ENCODE data around the gene EPS15. TPM values are rescaled to one million over a fixed set of nuclear protein-coding genes. Genes with fewer than 3 reads are reported as not detected.
"Not testable (repeated sequence)": the region's sequence is repeated elsewhere in the genome, so short reads cannot be mapped to it uniquely, and the experiment has no call there.

Gene EPS15
- total RNA-seq, 1 donor from 2014 or later, result 88.5 TPM

GRCh38 chr1:51414811-51415210 is 104.3 kb downstream of the EPS15 start:
- no peaks in the 10 kb centered on the region for H3K9me3 ChIP-seq
- H3K27me3 ChIP-seq, result no peaks in the 10 kb centered on the region
- TF ChIP-seq CTCF (IDR thresholded peaks at IDR 0.05), result no peak
- H3K4me1 ChIP-seq, result no peaks in the 10 kb centered on the region
- intact Hi-C loops (cut with DNase I), result no loop called here
- H3K4me3 ChIP-seq, result no peak overlapping the region
- H3K27ac ChIP-seq, result no peak overlapping the region
- H3K36me3 ChIP-seq, result peaks cover 4% of the 10 kb centered on the region
- no peak for DNase-seq
- no peak for ATAC-seq

DNA sequence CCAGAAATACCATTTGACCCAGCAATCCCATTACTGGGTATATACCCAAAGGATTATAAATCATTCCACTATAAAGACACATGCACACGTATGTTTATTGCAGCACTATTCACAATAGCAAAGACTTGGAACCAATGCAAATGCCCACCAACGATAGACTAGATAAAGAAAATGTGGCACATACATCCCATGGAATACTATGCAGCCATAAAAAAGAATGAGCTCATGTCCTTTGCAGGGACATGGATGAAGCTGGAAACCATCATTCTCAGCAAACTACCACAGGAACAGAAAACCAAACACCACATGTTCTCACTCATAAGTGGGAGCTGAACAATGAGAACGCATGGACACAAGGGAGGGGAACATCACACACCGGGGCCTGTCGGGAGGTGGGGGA is 107.2 kb downstream of the EPS15 start:
- H3K36me3 ChIP-seq, result peaks cover 33% of the 10 kb centered on the region
- H3K27ac ChIP-seq; intact Hi-C loops (cut with DNase I); H3K4me3 ChIP-seq; DNase-seq; H3K4me1 ChIP-seq; H3K27me3 ChIP-seq; H3K9me3 ChIP-seq; ATAC-seq: not testable (repeated sequence)

DNA sequence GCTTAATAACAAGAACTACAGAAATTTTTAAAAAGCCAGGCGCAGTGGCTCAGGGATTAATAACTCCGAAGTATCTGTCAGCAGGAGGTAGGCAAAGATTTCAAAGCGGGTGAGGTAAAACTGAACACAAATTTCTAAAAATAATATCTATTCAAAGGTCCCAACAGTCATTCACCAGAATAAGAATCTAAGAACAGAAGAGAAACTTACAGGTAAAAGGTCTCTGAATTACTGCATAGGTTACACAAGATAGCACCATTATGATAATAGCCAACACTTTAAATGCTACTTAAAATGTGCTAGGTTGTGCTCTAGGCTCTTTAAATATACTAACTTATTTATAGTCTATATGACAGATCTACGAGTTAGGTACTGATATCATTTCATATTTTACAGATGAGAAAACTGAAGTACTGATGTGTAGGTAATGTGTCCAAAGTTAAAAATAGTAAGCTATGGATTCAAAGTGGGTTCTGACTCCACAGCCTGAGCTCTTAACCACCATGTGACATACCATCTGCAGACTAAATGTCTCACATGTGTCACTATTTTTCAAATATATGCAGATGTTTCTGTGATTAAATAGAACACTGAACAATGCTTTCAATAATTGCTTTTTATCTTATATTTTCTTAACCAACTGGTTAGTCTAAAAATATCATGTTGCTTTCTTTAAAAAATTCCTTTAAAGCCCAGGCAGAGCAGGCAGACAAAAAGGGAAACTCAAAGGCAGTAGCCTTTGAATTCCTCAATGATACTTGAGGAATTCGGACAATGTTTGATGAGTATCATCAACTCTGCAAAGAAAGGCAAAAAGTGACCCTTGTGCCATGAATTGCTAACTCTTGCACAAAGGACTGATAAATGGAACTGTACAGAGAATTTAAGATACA is 108.3 kb downstream of the EPS15 start:
- ATAC-seq, result no peak
- peaks cover 43% of the 10 kb centered on the region for H3K36me3 ChIP-seq
- H3K27ac ChIP-seq, result no peak overlapping the region

DNA sequence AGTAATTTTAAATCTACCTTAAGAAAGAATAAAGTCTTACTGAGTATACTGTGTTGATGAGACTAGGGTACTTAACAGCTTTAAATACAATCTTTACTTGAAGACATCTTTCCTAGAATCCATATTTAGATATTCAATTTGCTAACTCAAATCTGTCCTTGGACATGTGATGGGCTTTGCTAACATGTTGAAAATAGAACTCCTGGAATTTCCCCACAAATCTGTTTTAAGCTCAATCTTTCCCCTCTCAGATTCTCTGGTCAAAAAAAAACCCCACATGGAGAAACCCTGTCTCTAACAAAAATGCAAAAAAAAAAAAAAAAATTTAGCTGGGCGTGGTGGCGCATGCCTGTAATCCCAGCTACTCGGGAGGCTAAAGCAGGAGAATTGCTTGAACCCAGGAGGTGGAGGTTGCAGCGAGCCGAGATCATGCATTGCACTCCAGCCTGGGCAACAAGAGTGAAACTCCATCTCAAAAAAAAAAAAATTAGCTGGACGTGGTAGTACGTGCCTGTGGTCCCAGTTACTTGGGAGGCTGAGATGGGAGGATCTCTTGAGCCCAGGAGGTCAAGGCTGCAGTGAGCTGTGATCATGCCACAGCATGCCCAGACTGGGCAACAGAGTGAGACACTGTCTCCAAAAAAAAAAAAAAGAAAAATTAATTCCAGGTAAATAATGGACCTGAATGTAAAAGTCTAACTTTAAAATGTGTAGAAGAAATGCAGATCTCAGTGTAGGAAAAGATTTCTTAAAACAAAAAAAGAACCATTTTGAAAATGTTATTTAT is 109.1 kb downstream of the EPS15 start:
- H3K9me3 ChIP-seq; DNase-seq; H3K27ac ChIP-seq; intact Hi-C loops (cut with DNase I); H3K4me3 ChIP-seq; H3K27me3 ChIP-seq; ATAC-seq; H3K4me1 ChIP-seq: not testable (repeated sequence)
- peaks cover 52% of the 10 kb centered on the region for H3K36me3 ChIP-seq

More for the DNA sequence above, 108.3 kb downstream of the EPS15 start:
- no peak for TF ChIP-seq CTCF (IDR thresholded peaks at IDR 0.05)
- intact Hi-C loops (cut with DNase I), result no loop called here
- no peaks in the 10 kb centered on the region for H3K4me1 ChIP-seq
- H3K4me3 ChIP-seq, result no peak overlapping the region
- H3K9me3 ChIP-seq, result no peaks in the 10 kb centered on the region
- no peaks in the 10 kb centered on the region for H3K27me3 ChIP-seq
- DNase-seq, result no peak

GRCh38 chr1:51392241-51392640 is 126.8 kb downstream of the EPS15 start:
- Histone ChIP-seq H3K9me3 (no peaks in the 10 kb centered on the region), H3K27ac (no peak overlapping the region), H3K36me3 (peaks cover 51% of the 10 kb centered on the region), H3K27me3 (no peaks in the 10 kb centered on the region), H3K4me3 (no peak overlapping the region), H3K4me1 (no peaks in the 10 kb centered on the region)
- ATAC-seq (no peak), DNase-seq (no peak)
- intact Hi-C loops (cut with DNase I), result no loop called here
- TF ChIP-seq CTCF (IDR thresholded peaks at IDR 0.05), result no peak

DNA sequence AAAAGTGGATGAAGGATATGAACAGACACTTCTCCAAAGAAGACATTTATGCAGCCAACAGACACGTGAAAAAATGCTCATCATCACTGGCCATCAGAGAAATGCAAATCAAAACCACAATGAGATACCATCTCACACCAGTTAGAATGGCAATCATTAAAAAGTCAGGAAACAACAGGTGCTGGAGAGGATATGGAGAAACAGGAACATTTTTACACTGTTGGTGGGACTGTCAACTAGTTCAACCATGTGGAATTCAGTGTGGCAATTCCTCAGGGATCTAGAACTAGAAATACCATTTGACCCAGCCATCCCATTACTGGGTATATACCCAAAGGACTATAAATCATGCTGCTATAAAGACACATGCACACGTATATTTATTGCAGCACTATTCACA is 128.4 kb downstream of the EPS15 start:
- H3K36me3 ChIP-seq, result peaks cover 43% of the 10 kb centered on the region
- H3K4me3 ChIP-seq; intact Hi-C loops (cut with DNase I); H3K9me3 ChIP-seq; DNase-seq; H3K27me3 ChIP-seq; ATAC-seq; H3K27ac ChIP-seq; H3K4me1 ChIP-seq: not testable (repeated sequence)

- H3K4me1 ChIP-seq; H3K4me3 ChIP-seq; ATAC-seq; H3K27me3 ChIP-seq; H3K27ac ChIP-seq; intact Hi-C loops (cut with DNase I); DNase-seq; H3K9me3 ChIP-seq: not testable (repeated sequence)
- peaks cover 25% of the 10 kb centered on the region for H3K36me3 ChIP-seq
These were observed 131.8 kb downstream of the EPS15 start for GRCh38 chr1:51387288-51387687.

DNA sequence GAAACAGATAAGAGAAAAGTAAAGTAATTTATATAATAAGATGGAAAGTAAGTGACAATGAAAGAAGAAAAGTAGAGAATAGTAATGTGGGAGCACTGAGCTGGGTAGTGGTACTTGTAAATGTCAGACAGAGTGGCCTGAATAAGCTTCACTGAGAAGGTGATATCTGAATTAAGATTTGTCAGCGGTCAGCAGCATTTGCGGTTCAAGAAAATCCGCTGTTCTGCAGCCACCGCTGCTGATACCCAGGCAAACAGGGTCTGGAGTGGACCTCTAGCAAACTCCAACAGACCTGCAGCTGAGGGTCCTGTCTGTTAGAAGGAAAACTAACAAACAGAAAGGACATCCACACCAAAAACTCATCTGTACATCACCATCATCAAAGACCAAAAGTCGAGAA is 132.8 kb downstream of the EPS15 start:
- H3K9me3 ChIP-seq; H3K27me3 ChIP-seq; intact Hi-C loops (cut with DNase I); H3K4me3 ChIP-seq; H3K27ac ChIP-seq; H3K4me1 ChIP-seq; ATAC-seq; DNase-seq: not testable (repeated sequence)
- H3K36me3 ChIP-seq, result peaks cover 21% of the 10 kb centered on the region
